CD14-positive monocyte (primary cell): ENCODE measurements around the gene ZNF662. TPM values are rescaled to one million over a fixed set of nuclear protein-coding genes. Genes with fewer than 3 reads are reported as not detected.

Experiments
- DNase-seq, 3 donors: peaks; one replicate each; pipeline ENCODE4 v3.0.0-alpha.2; 2011 to 2022
- H2AFZ ChIP-seq: 2 replicates; pipeline ENCODE4 v1.6.0; 2012; ENCODE audit warnings: mild to moderate bottlenecking, low read depth, low read length, inconsistent platforms; ENCODE audit not compliant: insufficient read depth, poor library complexity, severe bottlenecking
- H3K27ac ChIP-seq, 2 donors: 1 replicate in 1 of 2; 2 replicates in 1 of 2; pipeline ENCODE4 v1.5.1; 2012 to 2013; ENCODE audit warnings: low read length in 2 of 2, control low read depth in 1 of 2, inconsistent platforms in 1 of 2, low read depth in 1 of 2, mild to moderate bottlenecking in 1 of 2
- H3K27me3 ChIP-seq, 2 donors: one replicate each; pipeline versions ENCODE4 v1.6.0 to v1.6.1; 2011 to 2013; ENCODE audit warnings: low read length in 2 of 2; ENCODE audit not compliant: control insufficient read depth in 2 of 2, insufficient read depth in 2 of 2
- H3K36me3 ChIP-seq, 2 donors: replicated peaks in 1 of 2; 1 replicate in 1 of 2; 2 replicates in 1 of 2; pipeline versions ENCODE4 v1.5.1 to v1.6.1; 2012 to 2013; ENCODE audit warnings: low read length in 2 of 2, control low read depth in 1 of 2, inconsistent platforms in 1 of 2, mild to moderate bottlenecking in 1 of 2; ENCODE audit not compliant: insufficient read depth in 2 of 2, control insufficient read depth in 1 of 2
- H3K4me1 ChIP-seq, 2 donors: 1 replicate in 1 of 2; 2 replicates in 1 of 2; pipeline versions ENCODE4 v1.5.1 to v1.6.1; 2012 to 2013; ENCODE audit warnings: low read length in 2 of 2, control low read depth in 1 of 2, inconsistent platforms in 1 of 2, mild to moderate bottlenecking in 1 of 2, moderate library complexity in 1 of 2; ENCODE audit not compliant: insufficient read depth in 2 of 2, control insufficient read depth in 1 of 2
- H3K4me2 ChIP-seq: replicated peaks from 2 replicates; pipeline ENCODE3; 2012; ENCODE audit warnings: low read length, moderate library complexity, mild to moderate bottlenecking; ENCODE audit not compliant: poor library complexity, severe bottlenecking; ENCODE audit errors: extremely low read depth
- H3K4me3 ChIP-seq, 3 experiments: fragments of 200-600 bp in 1 of 3; sonication (generic) in 1 of 3; replicated peaks in 1 of 3; 1 replicate in 2 of 3; 2 replicates in 1 of 3; pipeline ENCODE4 v1.5.1; 2011 to 2013; ENCODE audit warnings: low read length in 3 of 3, mild to moderate bottlenecking in 3 of 3, control low read depth in 2 of 3, low read depth in 2 of 3, inconsistent platforms in 1 of 3, moderate library complexity in 1 of 3
- H3K79me2 ChIP-seq: 2 replicates; pipeline ENCODE4 v1.6.0; 2012; ENCODE audit warnings: mild to moderate bottlenecking, control low read depth, inconsistent platforms, low read length, moderate library complexity; ENCODE audit not compliant: insufficient read depth
- H3K9ac ChIP-seq: 2 replicates; pipeline ENCODE4 v1.6.0; 2017; ENCODE audit warnings: low read length, mild to moderate bottlenecking; ENCODE audit not compliant: insufficient read depth, poor library complexity, severe bottlenecking
- H3K9me3 ChIP-seq, 2 donors: replicated peaks in 1 of 2; 1 replicate in 1 of 2; 2 replicates in 1 of 2; pipeline versions ENCODE4 v1.5.1 to v1.6.1; 2012 to 2013; ENCODE audit warnings: low read length in 2 of 2, control low read depth in 1 of 2; ENCODE audit not compliant: control insufficient read depth in 1 of 2, insufficient read depth in 1 of 2
- H4K20me1 ChIP-seq: 2 replicates; pipeline ENCODE4 v1.6.0; 2012; ENCODE audit warnings: mild to moderate bottlenecking, low read length, control low read depth, moderate library complexity; ENCODE audit not compliant: insufficient read depth
- H3K27ac Mint-ChIP-seq, 7 donors: one replicate each; pipeline ENCODE4 v1.8.0; 2020; ENCODE audit warnings: mild to moderate bottlenecking in 7 of 7, mixed read lengths in 7 of 7, moderate library complexity in 6 of 7, inconsistent platforms in 2 of 7
- H3K27me3 Mint-ChIP-seq, 3 donors: one replicate each; pipeline ENCODE4 v1.8.0; 2021 to 2022; ENCODE audit warnings: low read depth in 3 of 3, mild to moderate bottlenecking in 3 of 3, mixed read lengths in 3 of 3, moderate library complexity in 3 of 3, inconsistent platforms in 1 of 3
- H3K36me3 Mint-ChIP-seq, 2 donors: one replicate each; pipeline ENCODE4 v1.8.0; 2020; ENCODE audit warnings: mixed read lengths in 2 of 2, inconsistent platforms in 1 of 2, mild to moderate bottlenecking in 1 of 2
- H3K4me1 Mint-ChIP-seq: one replicate; pipeline ENCODE4 v1.8.0; 2020; ENCODE audit warnings: mild to moderate bottlenecking, mixed read lengths
- H3K4me3 Mint-ChIP-seq, 2 donors: one replicate each; pipeline ENCODE4 v1.8.0; 2020; ENCODE audit warnings: mild to moderate bottlenecking in 2 of 2, mixed read lengths in 2 of 2, moderate library complexity in 1 of 2
- H3K9me3 Mint-ChIP-seq, 7 donors: one replicate each; pipeline ENCODE4 v1.8.0; 2020 to 2022; ENCODE audit warnings: mixed read lengths in 7 of 7, mild to moderate bottlenecking in 6 of 7, moderate library complexity in 6 of 7, inconsistent platforms in 2 of 7
- CTCF ChIP-seq: fragments of 200-600 bp; IDR thresholded peaks from one replicate; pipeline ENCODE4 v1.8.0; 2022; ENCODE audit warnings: antibody characterized with exemption, mild to moderate bottlenecking
- WGBS: methylation state at CpG from one replicate; pipeline ENCODE4 v1.1.5; 2013; ENCODE audit warnings: missing lambda C conversion rate; ENCODE audit not compliant: insufficient coverage; 5-methylcytosine and 5-hydroxymethylcytosine counted together
- intact Hi-C, 2 donors: fragments of 100-400 bp; cut with micrococcal nuclease; formaldehyde crosslinking; loops; one replicate each; pipeline versions ENCODE4 v1.15.0 to v1.15.1; 2023
- polyA plus RNA-seq, 3 donors: library from polyadenylated mRNA; depleted of rRNA in 1 of 3; unstranded in 2 of 3; stranded (reverse) in 1 of 3; fragments of 300-500 nt in 2 of 3; fragments of >200 nt in 1 of 3; fragmentation: Illumina TruSeq in 2 of 3; gene quantifications; 1 replicate in 2 of 3; 2 replicates in 1 of 3; pipeline ENCODE4 v1.2.3, GENCODE V29; 2012 to 2021

ZNF662 gene
- polyA plus RNA-seq, 3 donors, result 0.09 TPM; not detected in 2

- intact Hi-C loops, result no loop called here
- Histone ChIP-seq H3K27me3 (peaks cover 0 to 7% of the 10 kb centered on the region in 2 donors), H3K4me3 (no peak within 1 kb of the TSS), H4K20me1 (no peaks in the 10 kb centered on the region), H3K36me3 (no peaks in the 10 kb centered on the region), H3K79me2 (no peaks in the 10 kb centered on the region), H3K9ac (no peak within 1 kb of the TSS), H3K4me1 (peaks cover 3% of the 10 kb centered on the region in 2 donors), H3K9me3 (no peaks in the 10 kb centered on the region), H3K27ac (no peak within 1 kb of the TSS), H3K4me2 (no peak within 1 kb of the TSS), H2AFZ (no peak within 1 kb of the TSS)
- Mint-ChIP-seq H3K4me1 (peaks cover 3% of the 10 kb centered on the region), H3K9me3 (peaks cover 0 to 2% (median 0%) of the 10 kb centered on the region in 7 donors), H3K36me3 (peaks cover 0 to 2% of the 10 kb centered on the region in 2 donors), H3K27me3 (peaks cover 5 to 12% (median 5%) of the 10 kb centered on the region in 3 donors), H3K4me3 (no peak within 1 kb of the TSS), H3K27ac (no peak within 1 kb of the TSS)
- no peak for DNase-seq
- WGBS, result 95% methylated on average over 10 of the region's 13 CpGs
- TF ChIP-seq CTCF, result no peak
These were observed 30.4 kb upstream of the ZNF662 start, which contains the start of gene CYP8B1 for GRCh38 chr3:42875325-42876151. CYP8B1 (minus strand) TSS chr3:42875879; CDS start chr3:42875816, 63 bp downstream.

GRCh38 chr3:42876401-42876800 lies 29.5 kb upstream of the ZNF662 start:
- H3K4me1 Mint-ChIP-seq, result peaks cover 8% of the 10 kb centered on the region
- Histone ChIP-seq H3K27me3 (peaks cover 0 to 10% of the 10 kb centered on the region in 2 donors), H3K9me3 (no peaks in the 10 kb centered on the region), H3K4me1 (peaks cover 12% of the 10 kb centered on the region in 2 donors), H3K4me2 (no peak overlapping the region), H3K36me3 (no peaks in the 10 kb centered on the region), H3K4me3 (no peak overlapping the region), H3K27ac (no peak overlapping the region), H3K9ac (no peak overlapping the region), H4K20me1 (no peaks in the 10 kb centered on the region), H2AFZ (no peak overlapping the region), H3K79me2 (no peaks in the 10 kb centered on the region)
- H3K4me3 Mint-ChIP-seq, result no peak overlapping the region
- H3K27ac Mint-ChIP-seq, result no peak overlapping the region
- peaks cover 0 to 2% (median 0%) of the 10 kb centered on the region in 7 donors for H3K9me3 Mint-ChIP-seq
- TF ChIP-seq CTCF, result no peak
- intact Hi-C loops, result no loop called here
- 67% methylated on average over 1 of the region's 1 CpG for WGBS
- no peak for DNase-seq
- H3K36me3 Mint-ChIP-seq, result peaks cover 0 to 2% of the 10 kb centered on the region in 2 donors
- peaks cover 5 to 12% (median 9%) of the 10 kb centered on the region in 3 donors for H3K27me3 Mint-ChIP-seq
